Loucy (cell line): ENCODE results near the gene FCN3.

Source experiments
- H2AFZ ChIP-seq: fragments of 200-600 bp; sonication (generic); 2 replicates; pipeline ENCODE4 v1.6.0; 2016; ENCODE audit warnings: antibody characterized with exemption, mild to moderate bottlenecking, low read length, moderate library complexity
- H3F3A ChIP-seq: fragments of 200-600 bp; 2 replicates; pipeline ENCODE4 v1.6.0; 2016; ENCODE audit warnings: antibody characterized with exemption, low read depth, mild to moderate bottlenecking
- H3K27me3 ChIP-seq: fragments of 200-600 bp; sonication (generic); 2 replicates; pipeline ENCODE4 v1.6.1; 2014; ENCODE audit warnings: low read length, mild to moderate bottlenecking; ENCODE audit not compliant: insufficient read depth, poor library complexity, severe bottlenecking
- H3K36me3 ChIP-seq: fragments of 200-600 bp; sonication (generic); 2 replicates; pipeline ENCODE4 v1.6.1; 2016; ENCODE audit warnings: low read length; ENCODE audit not compliant: insufficient read depth
- H3K4me1 ChIP-seq: fragments of 200-600 bp; sonication (generic); 2 replicates; pipeline ENCODE4 v1.5.1; 2014; ENCODE audit warnings: low read length, mild to moderate bottlenecking; ENCODE audit not compliant: insufficient read depth, poor library complexity, severe bottlenecking
- H3K4me2 ChIP-seq: fragments of 200-600 bp; sonication (generic); 2 replicates; pipeline ENCODE4 v1.6.0; 2014; ENCODE audit warnings: antibody characterized with exemption, low read length, low read depth, mild to moderate bottlenecking; ENCODE audit not compliant: poor library complexity, severe bottlenecking
- H3K4me3 ChIP-seq: fragments of 200-600 bp; sonication (generic); 2 replicates; pipeline ENCODE4 v1.5.1; 2014; ENCODE audit warnings: low read length, mild to moderate bottlenecking, mixed read lengths; ENCODE audit not compliant: poor library complexity, severe bottlenecking
- H3K79me2 ChIP-seq: fragments of 200-600 bp; sonication (generic); 2 replicates; pipeline ENCODE4 v1.6.1; 2014; ENCODE audit warnings: low read length; ENCODE audit not compliant: insufficient read depth
- H3K9ac ChIP-seq: fragments of 200-600 bp; sonication (generic); 2 replicates; pipeline ENCODE4 v1.6.0; 2014; ENCODE audit warnings: mild to moderate bottlenecking, low read depth, low read length, moderate library complexity; ENCODE audit not compliant: poor library complexity, severe bottlenecking
- H3K9me2 ChIP-seq: fragments of 200-600 bp; sonication (generic); replicated peaks from 2 replicates; pipeline ENCODE4 v1.6.1; 2016; ENCODE audit warnings: low read depth, low read length, mixed read lengths
- H3K9me3 ChIP-seq: fragments of 200-600 bp; sonication (generic); 2 replicates; pipeline ENCODE4 v1.6.1; 2014; ENCODE audit warnings: mild to moderate bottlenecking, antibody characterized with exemption, low read length, low read depth; ENCODE audit not compliant: insufficient read depth
- H4K20me1 ChIP-seq: fragments of 200-600 bp; sonication (generic); 2 replicates; pipeline ENCODE4 v1.6.0; 2014; ENCODE audit warnings: antibody characterized with exemption, low read length, mild to moderate bottlenecking; ENCODE audit not compliant: insufficient read depth, poor library complexity, severe bottlenecking
- CTCF ChIP-seq: fragments of 200-600 bp; sonication (generic); conservative IDR thresholded peaks from 2 replicates; pipeline ENCODE4 v1.5.1; 2014; ENCODE audit warnings: mild to moderate bottlenecking, antibody characterized with exemption, low read length
- EZH2phosphoT487 ChIP-seq: fragments of 200-600 bp; IDR thresholded peaks from 2 replicates; pipeline ENCODE4 v1.6.1; 2018; ENCODE audit warnings: antibody characterized with exemption, mild to moderate bottlenecking, moderate library complexity, borderline replicate concordance

FCN3 gene

DNA sequence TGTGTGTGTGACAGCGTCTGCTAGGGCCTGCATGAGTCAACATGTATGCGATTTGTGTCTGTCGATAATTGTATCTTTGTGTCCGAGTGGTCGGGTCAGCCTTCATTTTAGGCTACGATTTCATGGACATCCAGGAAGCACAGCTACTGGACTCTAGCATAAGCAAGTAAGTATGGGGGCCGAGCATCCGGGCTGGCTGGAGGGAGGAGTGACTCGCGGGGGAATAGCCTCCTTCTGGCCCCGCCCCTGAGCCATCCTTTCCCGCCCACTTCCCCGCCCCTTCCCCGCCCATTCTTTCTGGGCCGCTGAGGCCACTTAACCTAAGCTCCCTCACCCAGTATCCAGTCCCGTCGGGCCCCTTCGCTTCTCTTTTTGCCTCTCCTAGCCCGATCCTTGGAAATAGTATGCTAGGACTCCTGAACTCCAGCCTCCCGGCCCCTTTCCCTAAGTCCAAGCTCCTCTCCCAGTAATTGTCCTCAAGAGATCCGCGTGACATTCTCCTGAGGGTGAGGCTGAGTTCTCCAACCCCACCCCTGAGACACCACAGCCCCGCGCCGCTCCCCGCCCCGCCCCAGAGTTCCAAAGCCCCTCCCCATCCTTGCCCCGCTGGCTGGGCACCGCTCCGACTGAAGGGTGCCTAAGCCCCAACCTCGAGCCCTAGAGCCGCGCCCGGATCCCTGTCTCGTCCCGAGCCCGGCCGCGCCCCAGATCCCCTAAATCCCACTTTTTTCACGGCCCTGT, 9.1 kb downstream of the FCN3 start:
- Histone ChIP-seq H3K27me3 (no peaks in the 10 kb centered on the region), H3K9ac (peak overlapping the region; percentile 72), H2AFZ (peak overlapping the region; percentile 81), H4K20me1 (no peaks in the 10 kb centered on the region), H3K9me3 (no peaks in the 10 kb centered on the region), H3K9me2 (no peaks in the 10 kb centered on the region), H3K79me2 (no peaks in the 10 kb centered on the region), H3K4me1 (peaks cover 26% of the 10 kb centered on the region), H3K4me3 (peak overlapping the region; percentile 83), H3K36me3 (no peaks in the 10 kb centered on the region), H3K4me2 (peak overlapping the region; percentile 88), H3F3A (no peaks in the 10 kb centered on the region)
- TF ChIP-seq CTCF (no peak), EZH2phosphoT487 (no peak)

DNA sequence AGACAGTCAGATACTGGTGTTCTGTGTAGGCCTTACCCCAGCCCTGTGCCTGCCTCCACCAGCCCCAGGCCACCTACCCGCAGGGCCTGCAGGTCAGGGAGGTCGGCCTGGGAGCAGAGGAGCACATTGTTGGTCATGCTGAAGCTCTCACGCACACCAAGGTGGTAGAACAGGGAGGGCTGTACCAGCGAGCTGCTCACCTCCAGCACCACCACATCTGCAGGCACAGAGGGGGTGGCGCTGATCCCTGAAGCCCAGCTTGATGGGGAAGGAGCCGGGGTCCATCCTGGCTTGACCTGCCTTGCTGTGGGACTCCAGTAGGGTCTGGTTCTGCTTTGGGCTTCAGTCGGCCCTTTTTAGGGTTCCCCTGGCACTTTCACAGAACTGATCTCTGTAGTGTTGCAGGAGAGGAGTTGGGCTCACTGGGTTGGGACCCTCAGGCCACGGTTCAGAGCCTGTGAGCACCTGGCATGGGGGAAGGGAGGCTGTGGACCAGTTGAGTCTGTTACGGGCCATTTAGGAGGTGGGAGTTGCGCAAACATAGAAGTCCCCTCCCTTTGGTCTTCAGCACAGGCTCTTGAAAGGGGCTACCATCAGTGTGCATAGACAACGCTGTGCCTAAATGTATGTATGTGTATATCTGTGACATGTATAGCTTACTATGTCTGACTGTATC, 9.8 kb downstream of the FCN3 start:
- H2AFZ ChIP-seq = peak overlapping the region; percentile 18; the same call in 1 of the 2 replicates

More for the DNA sequence above, 9.8 kb downstream of the FCN3 start:
- peak overlapping the region; percentile 88 for H3K4me2 ChIP-seq
- no peaks in the 10 kb centered on the region for H4K20me1 ChIP-seq
- peak overlapping the region; percentile 83 for H3K4me3 ChIP-seq
- H3K79me2 ChIP-seq = no peaks in the 10 kb centered on the region
- no peak for TF ChIP-seq EZH2phosphoT487
- no peak for TF ChIP-seq CTCF
- no peaks in the 10 kb centered on the region for H3K36me3 ChIP-seq
- H3K9me3 ChIP-seq = no peaks in the 10 kb centered on the region
- H3K4me1 ChIP-seq = peaks cover 26% of the 10 kb centered on the region
- no peaks in the 10 kb centered on the region for H3K9me2 ChIP-seq
- peak overlapping the region; percentile 72 for H3K9ac ChIP-seq
- no peaks in the 10 kb centered on the region for H3K27me3 ChIP-seq
- no peaks in the 10 kb centered on the region for H3F3A ChIP-seq
